GM21717 (cell line): ENCODE data around the gene AKAP17A.
"Not testable (repeated sequence)": the region's sequence is repeated elsewhere in the genome, so short reads cannot be mapped to it uniquely, and the experiment has no call there.

Experiments
- ATAC-seq: cut with Tn5 transposase; IDR thresholded peaks from one replicate; pipeline ENCODE4 v1.9.1; 2021; ENCODE audit warnings: mild to moderate bottlenecking, moderate library complexity; ENCODE audit not compliant: unreplicated experiment

Gene AKAP17A

GRCh38 chrX:1601051-1601767 lies 9.8 kb downstream of the AKAP17A start:
- no peak for ATAC-seq

DNA sequence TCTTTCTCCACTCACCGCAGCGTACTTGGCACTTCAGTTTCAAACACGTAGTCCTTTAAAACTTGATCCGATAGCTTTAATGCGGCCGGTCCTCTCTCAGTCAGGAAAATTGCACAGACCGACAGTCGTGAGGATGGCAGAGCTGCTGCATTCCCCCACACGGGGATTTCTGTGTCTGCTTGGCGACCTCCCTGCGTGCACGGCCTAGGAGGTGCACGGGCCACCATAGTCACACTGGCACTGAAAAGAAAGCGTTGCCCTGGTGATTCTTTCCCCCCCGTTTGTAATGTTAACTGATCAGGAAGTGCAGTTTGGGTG lies 10.3 kb downstream of the AKAP17A start:
- ATAC-seq, result no peak

DNA sequence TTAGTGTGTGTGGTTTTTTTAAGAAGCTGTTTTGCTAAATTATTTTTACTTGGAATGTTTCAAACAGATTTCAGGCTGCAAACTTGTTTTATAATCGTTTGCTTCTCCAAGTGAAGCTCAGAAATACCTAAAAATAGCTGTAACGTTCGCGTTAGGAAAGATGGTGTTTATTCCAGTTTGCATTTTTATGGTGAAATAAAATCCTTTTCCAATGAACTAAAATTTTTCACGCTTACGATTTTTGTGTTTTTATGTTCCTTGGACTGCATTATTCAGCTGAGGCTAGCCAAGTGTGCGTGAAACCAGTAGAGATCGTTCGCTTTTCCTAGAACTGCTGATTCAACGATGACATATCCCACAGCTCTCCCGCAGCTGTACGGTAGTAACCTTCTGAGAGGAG lies 10.9 kb downstream of the AKAP17A start:
- ATAC-seq, result no peak

DNA sequence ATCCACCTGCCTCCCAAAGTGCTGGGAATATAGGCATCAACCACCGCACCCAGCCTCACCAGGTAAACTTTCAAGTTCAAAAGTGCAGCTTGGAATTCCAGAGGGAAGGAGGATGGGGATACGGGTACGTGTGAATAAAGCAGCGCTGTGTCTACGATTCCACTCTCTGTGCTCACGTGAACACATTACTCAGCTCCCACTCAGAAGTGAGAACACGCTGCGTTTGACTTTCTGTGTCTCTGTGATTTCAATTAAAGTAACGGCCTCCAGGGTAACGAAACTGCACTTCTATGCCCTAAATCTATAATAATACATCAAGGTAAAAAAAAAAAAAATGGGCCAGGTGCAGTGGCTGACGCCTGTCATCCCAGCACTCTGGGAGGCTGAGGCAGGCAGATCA lies 15.1 kb downstream of the AKAP17A start:
- ATAC-seq, result no peak

DNA sequence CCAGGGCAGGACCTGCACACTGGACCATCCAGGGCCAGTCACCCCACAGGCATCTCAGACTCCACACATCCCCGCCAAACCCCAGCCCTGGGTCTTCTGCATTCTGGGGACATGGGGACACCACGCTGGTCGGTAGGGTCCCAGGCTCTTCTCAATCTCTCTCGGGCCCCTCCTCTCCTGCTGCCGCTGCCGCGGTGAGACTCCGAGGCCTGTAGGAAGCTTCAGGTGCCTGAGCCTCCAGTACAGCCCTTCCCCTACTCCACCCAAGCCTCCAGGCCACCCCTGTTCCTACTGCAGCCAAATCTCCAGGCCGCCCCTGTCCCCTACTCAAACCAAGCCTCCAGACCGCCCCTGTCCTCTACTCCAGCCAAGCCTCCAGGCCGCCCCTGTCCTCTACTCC lies 17.9 kb downstream of the AKAP17A start:
- ATAC-seq, result no peak

DNA sequence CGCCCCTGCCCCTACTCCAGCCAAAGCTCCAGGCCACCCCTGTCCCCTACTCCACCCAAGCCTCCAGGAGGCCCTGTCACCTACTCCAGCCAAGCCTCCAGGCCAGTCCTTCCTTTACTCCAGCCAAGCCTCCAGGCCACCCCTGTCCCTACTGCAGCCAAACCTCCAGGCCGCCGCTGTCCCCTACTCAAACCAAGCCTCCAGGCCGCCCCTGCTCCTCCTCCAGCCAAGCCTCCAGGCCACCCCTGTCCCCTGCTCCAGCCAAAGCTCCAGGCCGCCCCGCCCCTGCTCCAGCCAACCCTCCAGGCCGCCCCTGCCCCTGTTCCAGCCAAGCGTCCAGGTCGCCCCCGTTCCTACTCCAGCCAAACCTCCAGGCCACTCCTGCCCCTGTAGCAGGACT lies 18.4 kb downstream of the AKAP17A start:
- no peak for ATAC-seq

GRCh38 chrX:1610166-1610565 lies 18.8 kb downstream of the AKAP17A start:
- ATAC-seq, result no peak

DNA sequence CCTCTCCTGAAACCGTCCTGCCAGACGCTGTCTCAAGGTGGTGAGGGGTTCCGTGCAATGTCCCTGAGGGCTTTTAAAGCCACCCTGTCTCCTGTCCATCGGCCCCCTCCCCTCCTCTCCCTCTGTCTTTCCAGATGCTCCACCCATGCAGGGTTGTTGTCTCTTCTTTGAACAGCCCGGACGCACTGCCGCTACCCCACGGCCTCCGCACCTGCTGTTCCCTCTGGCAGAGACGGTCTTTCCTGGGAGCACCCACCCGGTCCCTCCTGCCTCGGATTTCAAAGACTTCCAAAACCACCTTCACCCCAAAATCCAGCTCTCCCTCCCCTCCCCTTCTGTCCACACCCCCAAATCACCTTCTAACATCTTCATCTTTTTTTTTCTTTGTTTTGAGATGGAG lies 19.3 kb downstream of the AKAP17A start:
- ATAC-seq, result no peak

- no peak for ATAC-seq
Observed at GRCh38 chrX:1612641-1613286, 21.4 kb downstream of the AKAP17A start.

DNA sequence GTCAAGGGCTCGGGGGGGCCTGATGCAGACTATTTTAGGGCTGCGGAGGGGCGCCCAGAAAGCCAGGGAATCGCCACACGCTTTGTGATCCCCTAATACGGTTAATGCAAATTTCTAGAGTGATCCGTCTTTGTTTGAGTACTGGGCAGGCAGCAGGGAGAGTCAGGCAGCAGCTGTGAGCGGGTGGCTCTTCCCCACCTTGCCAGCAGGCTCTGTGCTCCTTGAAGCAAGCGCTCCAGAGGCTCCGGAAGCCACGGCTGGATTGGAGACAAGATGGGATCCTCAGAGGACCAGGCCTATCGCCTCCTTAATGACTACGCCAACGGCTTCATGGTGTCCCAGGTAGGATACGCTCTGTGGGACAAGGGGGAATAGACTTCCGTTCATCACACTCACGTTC lies 23.5 kb downstream of the AKAP17A start, which contains the start of gene ASMT:
TSS of gene ASMT (plus strand) at position 133 of the 400 bp plus-strand sequence. CDS start at position 274, 141 bp downstream.
- ATAC-seq, result no peak

- no peak for ATAC-seq
Observed at GRCh38 chrX:1618689-1619088, 27.3 kb downstream of the AKAP17A start.

- no peak for ATAC-seq
Observed at GRCh38 chrX:1623691-1624090, 32.3 kb downstream of the AKAP17A start.

GRCh38 chrX:1624158-1624860 lies 32.9 kb downstream of the AKAP17A start:
- ATAC-seq, result not testable (repeated sequence)

GRCh38 chrX:1624861-1625215 lies 33.4 kb downstream of the AKAP17A start:
- ATAC-seq, result not testable (repeated sequence)

DNA sequence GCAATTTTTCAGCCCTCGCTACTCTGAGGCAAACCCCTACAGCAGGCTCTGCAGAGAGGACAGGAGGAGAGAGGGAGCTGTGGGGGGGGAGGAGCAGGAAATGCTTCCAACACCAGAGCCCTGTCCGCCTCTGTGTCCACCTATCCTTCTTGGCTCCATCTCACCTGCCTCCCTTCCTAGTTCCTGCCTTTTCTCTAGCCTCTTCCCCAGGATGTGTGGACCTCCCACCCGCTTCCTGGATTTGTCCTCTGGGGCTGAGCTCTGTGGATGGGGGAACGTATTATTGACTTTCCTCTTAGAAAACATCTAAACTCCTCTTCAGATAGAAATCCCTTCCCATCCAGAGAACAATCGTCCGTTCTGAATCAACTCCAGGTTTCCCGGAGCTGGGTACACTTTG lies 37.8 kb downstream of the AKAP17A start:
- ATAC-seq, result no peak

DNA sequence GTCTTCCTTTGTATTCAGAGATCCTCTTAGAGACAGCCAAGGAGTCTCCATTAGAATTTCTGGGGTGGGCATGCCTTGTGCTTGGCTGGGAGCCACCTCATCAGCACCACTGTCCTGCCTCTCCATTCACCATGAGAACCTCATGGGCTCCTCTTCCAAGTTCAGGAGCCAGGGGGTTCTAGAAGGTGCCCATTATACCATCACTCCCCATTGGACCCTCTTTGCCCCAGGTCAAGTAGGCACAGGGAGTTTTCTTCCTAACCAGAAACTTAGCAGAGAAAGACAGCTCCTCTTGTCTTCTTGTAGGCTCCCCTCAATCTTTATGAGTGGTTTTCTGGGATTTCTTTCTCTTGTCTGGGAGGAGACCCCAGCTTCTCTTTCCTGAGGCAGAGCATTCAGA lies 54.6 kb downstream of the AKAP17A start:
- ATAC-seq, result no peak

- ATAC-seq, result no peak
Observed at GRCh38 chrX:1649621-1650020, 58.2 kb downstream of the AKAP17A start.
